Measurements from ENCODE around the gene LIAS. TPM values are rescaled to one million over a fixed set of nuclear protein-coding genes. Genes with fewer than 3 reads are reported as not detected.
"Not testable (repeated sequence)": the region's sequence is repeated elsewhere in the genome, so short reads cannot be mapped to it uniquely, and the experiment has no call there.

LIAS gene
- total and polyA plus RNA-seq, 12 donors = 12.7 to 32.4 (median 26.0) TPM

- H3K9me3 ChIP-seq = no peaks in the 10 kb centered on the region
- H3K27ac ChIP-seq = no peak overlapping the region
- H3K4me1 ChIP-seq = peaks cover 0 to 3% (median 0%) of the 10 kb centered on the region in 9 donors
- no peak for TF ChIP-seq CTCF (IDR thresholded peaks at IDR 0.05)
- H3K27me3 ChIP-seq = no peaks in the 10 kb centered on the region
- intact Hi-C loops (cut with DNase I) = no loop called here
- no peak for DNase-seq
- no peak for ATAC-seq
- no peak overlapping the region for H3K4me3 ChIP-seq
- 36 to 54% methylated on average over 1 of the region's 1 CpG for WGBS, 2 donors
- peaks cover 0 to 100% (median 55%) of the 10 kb centered on the region in 9 donors for H3K36me3 ChIP-seq
Observed at GRCh38 chr4:39505581-39505980, 46.7 kb downstream of the LIAS start.

GRCh38 chr4:39510348-39510929 is 51.6 kb downstream of the LIAS start:
- no peak overlapping the region for H3K27ac ChIP-seq
- DNase-seq (no peak), ATAC-seq (no peak)
- intact Hi-C loops (cut with DNase I) = no loop called here
- H3K9me3 ChIP-seq = no peaks in the 10 kb centered on the region
- TF ChIP-seq CTCF (IDR thresholded peaks at IDR 0.05) = no peak
- no peaks in the 10 kb centered on the region for H3K27me3 ChIP-seq
- no peak overlapping the region for H3K4me3 ChIP-seq
- H3K4me1 ChIP-seq = no peaks in the 10 kb centered on the region
- peaks cover 0 to 99% (median 51%) of the 10 kb centered on the region in 9 donors for H3K36me3 ChIP-seq
- WGBS, 2 donors = 96 to 98% methylated on average over 5 of the region's 5 CpGs

GRCh38 chr4:39514266-39514665 is 55.4 kb downstream of the LIAS start:
- H3K36me3 ChIP-seq = peaks cover 0 to 99% (median 35%) of the 10 kb centered on the region in 9 donors
- H3K27me3 ChIP-seq; intact Hi-C loops (cut with DNase I); H3K9me3 ChIP-seq; H3K4me3 ChIP-seq; H3K27ac ChIP-seq; DNase-seq; H3K4me1 ChIP-seq; ATAC-seq: not testable (repeated sequence)
- WGBS, 2 donors = 100% methylated on average over 1 of the region's 1 CpG

GRCh38 chr4:39514888-39515401 is 56.1 kb downstream of the LIAS start:
- ATAC-seq = no peak
- WGBS, 2 donors = 87 to 97% methylated on average over 4 of the region's 4 CpGs

GRCh38 chr4:39515669-39516401 is 57.0 kb downstream of the LIAS start:
- intact Hi-C loops (cut with DNase I); DNase-seq; H3K27me3 ChIP-seq; ATAC-seq; H3K9me3 ChIP-seq; H3K4me1 ChIP-seq; H3K27ac ChIP-seq; H3K4me3 ChIP-seq: not testable (repeated sequence)
- 95 to 98% methylated on average over 14 of the region's 14 CpGs for WGBS, 2 donors
- peaks cover 0 to 99% (median 29%) of the 10 kb centered on the region in 9 donors for H3K36me3 ChIP-seq

More at GRCh38 chr4:39514888-39515401, 56.1 kb downstream of the LIAS start:
- intact Hi-C loops (cut with DNase I) = no loop called here
- Histone ChIP-seq H3K27me3 (no peaks in the 10 kb centered on the region), H3K4me1 (no peaks in the 10 kb centered on the region), H3K36me3 (peaks cover 0 to 99% (median 35%) of the 10 kb centered on the region in 9 donors), H3K4me3 (no peak overlapping the region), H3K9me3 (no peaks in the 10 kb centered on the region), H3K27ac (no peak overlapping the region)
- no peak for DNase-seq
- TF ChIP-seq CTCF (IDR thresholded peaks at IDR 0.05) = no peak

All from heart right ventricle (tissue), 16 donors.